ENCODE data around the gene ZBED6. TPM values are rescaled to one million over a fixed set of nuclear protein-coding genes. Genes with fewer than 3 reads are reported as not detected.
"Not testable (repeated sequence)": the region's sequence is repeated elsewhere in the genome, so short reads cannot be mapped to it uniquely, and the experiment has no call there.

ZBED6 gene, protein sequence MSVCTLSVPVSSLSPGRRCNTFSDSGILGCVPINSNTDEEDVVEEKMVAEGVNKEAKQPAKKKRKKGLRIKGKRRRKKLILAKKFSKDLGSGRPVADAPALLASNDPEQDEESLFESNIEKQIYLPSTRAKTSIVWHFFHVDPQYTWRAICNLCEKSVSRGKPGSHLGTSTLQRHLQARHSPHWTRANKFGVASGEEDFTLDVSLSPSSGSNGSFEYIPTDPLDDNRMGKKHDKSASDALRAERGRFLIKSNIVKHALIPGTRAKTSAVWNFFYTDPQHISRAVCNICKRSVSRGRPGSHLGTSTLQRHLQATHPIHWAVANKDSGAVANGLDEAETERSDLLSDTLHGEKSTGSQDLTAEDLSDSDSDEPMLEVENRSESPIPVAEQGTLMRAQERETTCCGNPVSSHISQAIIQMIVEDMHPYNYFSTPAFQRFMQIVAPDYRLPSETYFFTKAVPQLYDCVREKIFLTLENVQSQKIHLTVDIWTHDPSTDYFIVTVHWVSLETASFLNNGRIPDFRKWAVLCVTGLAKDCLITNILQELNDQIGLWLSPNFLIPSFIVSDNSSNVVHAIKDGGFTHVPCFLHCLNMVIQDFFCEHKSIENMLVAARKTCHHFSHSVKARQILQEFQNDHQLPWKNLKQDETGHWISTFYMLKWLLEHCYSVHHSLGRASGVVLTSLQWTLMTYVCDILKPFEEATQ (N-terminal part only)
- 34.3 TPM for total RNA-seq

DNA sequence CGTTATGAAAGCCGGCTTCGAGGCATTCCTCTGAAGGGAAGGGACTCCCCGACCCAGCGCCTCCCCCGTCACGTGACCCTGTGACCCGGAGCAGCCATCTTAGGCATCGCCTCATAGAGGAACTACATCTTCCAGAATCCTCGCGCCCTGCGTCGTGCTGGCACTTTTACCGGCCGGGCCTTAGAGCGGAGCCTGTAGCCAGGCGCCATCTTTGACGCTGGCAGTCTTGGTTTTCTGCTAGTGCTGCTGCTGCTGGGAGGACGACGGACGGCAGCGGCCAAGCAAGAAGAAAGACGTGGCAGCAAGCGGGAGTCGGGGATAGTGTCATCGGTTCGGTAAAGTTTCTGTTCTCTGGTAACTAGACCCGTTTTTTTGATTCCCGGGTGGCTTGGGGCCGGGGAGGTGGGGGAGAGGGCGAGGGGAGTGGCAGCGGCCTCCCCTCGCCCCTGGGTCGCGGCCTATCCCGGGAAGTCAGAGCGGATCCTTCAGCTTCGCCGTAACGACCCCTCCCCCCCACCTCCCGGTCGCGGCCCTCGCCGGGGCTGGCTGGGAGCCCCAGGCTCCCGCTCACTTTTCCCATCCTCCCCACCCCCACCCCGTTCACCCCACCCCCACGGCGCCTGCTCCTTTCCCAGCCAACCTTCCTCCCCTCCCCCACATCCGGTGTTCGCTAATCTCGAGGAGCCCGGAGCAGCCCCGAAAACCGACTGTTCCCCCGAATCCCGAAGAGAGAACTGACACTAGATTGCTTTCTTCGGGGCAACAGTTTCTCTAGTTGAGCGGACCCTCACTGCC is at the start of gene ZBED6, which contains the start of gene ZC3H11A:
TSS of gene ZBED6 (plus strand) at position 183 of the 795 bp plus-strand sequence. CDS start 1,900 bp downstream, outside the sequence.
TSS of gene ZC3H11A (plus strand) at position 183 of the 795 bp plus-strand sequence. CDS start 21,448 bp downstream, outside the sequence.
- peak; percentile 99 for DNase-seq (ENCODE audit: low spot score)

DNA sequence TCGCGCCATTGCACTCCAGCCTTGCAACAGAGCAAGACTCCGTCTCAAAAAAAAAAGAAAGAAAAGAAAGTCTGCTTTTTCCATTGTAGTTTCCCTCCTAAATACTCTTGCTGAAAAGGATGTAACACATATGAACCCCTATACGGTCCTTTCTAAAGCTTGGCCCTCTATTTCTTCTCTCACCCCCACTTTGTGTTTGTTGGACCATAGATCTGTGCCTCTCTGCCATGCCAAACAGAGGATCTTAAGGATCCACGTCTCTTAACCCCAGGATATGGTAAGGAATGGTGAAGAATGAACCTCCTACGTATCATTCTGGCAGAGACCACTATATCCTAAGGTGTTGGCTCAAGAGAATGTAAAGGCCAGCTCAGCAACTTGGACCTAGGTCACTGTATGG is 49.1 kb upstream of the ZBED6 start:
- DNase-seq (ENCODE audit: low spot score) = no peak

DNA sequence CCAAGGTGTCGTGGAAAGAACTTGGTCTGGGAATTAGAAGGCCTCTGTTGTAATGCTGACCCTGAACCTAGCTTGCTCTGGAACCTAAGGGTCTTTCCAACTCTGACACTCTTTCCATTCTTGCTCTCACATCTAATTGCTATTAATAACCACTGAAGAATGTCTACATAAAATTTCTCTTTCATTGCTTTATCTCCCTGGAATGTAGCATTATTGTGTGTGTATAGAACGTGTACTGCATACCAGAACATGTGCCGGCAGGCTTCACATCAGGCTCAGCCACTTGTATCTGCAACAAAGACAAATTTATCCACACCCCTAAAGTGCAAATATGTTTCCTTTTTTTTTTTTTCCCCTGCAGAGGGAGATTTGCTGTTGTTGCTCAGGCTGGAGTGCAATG is 44.4 kb upstream of the ZBED6 start:
- DNase-seq (ENCODE audit: low spot score) = no peak

DNA sequence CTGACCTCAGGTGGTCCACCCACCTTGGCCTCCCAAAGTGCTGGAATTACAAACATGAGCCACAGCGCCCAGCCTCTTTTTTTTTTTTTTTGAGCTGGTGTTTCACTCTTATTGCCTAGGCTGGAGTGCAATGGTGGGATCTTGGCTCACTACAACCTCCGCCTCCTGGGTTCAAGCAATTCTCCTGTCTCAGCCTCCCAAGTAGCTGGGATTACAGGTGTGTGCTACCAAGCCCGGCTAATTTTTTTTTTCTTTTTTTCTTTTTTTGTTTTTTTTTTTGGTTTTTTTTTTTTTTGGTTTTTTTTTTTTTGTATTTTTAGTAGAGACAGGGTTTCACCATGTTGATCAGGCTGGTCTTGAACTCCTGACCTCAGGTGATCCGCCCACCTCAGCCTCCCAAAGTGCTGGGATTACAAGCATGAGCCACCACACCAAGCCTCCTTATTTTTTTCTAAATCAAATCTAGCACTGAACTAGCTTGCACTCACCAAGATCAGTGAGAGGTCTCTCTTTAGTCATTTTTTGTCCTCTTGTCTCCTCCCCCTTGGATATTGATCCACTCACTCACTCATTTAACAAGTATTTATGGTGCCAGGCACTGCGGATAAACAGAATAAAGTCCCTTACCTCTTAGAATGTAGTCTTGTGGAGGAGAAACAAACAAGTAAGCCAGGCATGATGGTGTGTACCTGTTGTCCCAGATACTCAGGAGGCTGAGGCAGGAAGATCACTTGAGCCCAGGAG is 43.6 kb upstream of the ZBED6 start:
- DNase-seq (ENCODE audit: low spot score) = not testable (repeated sequence)

DNA sequence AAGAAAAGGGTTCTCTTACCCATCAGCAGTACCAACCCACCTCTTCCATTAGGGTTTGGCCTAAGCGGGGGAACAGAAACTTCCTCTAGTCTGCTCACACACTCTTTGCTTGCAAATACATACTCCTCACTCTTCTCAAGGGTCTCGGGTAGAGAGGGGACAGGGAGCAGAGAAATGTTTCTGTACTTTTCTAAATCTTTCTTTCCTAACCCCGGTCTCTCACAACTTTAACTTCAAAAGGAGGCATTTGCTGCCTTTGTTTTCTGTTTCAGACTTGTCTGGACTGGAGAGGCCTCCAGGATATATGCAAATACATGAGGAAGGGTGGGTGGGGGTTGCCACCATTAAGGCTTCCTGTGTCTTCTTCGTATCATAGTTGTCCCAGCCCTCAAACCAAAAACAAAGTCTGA is 41.0 kb upstream of the ZBED6 start:
- DNase-seq (ENCODE audit: low spot score) = no peak

DNA sequence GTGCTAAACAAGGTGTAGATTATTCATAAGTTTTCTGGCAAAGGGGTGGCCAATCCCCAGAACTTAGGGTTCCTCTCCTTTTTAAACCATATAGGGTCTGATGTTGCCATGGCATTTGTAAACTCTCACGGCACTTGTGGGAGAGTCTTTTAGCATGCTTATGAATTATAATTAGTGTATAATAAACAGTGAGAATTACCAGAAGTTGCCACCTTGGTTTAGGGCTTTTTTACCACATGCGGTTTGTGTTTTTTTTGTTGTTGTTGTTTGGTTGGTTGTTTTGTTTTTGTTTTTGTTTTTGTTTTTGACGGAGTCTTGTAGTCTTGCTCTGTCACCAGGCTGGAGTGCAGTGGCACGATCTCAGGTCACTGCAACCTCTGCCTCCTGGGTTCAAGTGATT is 39.4 kb upstream of the ZBED6 start:
- no peak for DNase-seq (ENCODE audit: low spot score)

DNA sequence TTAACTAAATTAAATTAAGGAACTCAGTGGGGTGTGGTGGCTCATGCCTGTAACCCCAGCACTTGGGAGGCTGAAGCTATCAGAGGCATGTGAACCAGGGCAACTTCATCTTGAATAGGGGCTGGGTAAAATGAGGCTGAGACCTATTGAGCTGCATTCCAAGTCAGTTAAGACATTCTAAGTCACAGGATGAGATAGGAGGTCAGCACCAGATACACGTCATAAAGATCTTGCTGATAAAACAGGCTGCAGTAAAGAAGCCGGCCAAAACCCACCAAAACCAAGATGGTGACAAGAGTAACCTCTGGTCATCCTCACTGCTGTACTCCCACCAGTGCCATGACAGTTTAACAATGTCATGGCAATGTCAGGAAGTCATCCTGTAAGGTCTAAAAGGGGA is 36.7 kb upstream of the ZBED6 start:
- not testable (repeated sequence) for DNase-seq (ENCODE audit: low spot score)

DNA sequence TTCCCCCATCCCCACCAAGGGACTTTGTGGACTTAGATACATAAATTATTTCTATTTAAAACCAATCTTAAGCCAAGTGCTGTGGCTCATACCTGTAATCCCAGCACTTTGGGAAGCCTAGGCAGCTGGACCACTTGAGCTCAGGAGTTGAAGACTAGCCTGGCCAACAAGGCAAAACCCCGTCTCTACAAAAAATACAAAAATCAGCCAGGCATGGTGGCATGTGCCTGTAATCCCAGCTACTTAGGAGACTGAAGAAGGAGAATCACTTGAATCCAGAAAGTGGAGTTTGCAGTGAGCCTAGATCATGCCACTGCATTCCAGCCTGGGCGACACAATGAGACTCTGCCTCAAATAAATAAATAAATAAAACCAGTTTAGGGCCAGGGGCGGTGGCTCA is 34.9 kb upstream of the ZBED6 start:
- no peak for DNase-seq (ENCODE audit: low spot score)

DNA sequence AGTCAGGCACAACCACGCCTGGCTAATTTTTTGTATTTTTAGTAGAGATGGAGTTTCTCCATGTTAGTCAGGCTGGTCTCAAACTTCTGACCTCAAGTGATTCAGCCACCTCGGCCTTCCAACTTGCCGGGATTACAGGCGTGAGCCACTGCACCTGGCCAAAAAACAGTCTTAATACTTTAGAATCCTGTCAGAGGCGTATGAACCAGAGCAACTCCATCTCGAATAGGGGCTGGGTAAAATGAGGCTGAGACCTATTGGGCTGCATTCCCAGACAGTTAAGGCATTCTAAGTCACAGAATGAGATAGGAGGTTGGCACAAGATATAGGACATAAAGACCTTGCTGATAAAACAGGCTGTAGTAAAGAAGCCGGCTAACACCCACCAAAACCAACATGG is 33.5 kb upstream of the ZBED6 start:
- DNase-seq (ENCODE audit: low spot score) = not testable (repeated sequence)

DNA sequence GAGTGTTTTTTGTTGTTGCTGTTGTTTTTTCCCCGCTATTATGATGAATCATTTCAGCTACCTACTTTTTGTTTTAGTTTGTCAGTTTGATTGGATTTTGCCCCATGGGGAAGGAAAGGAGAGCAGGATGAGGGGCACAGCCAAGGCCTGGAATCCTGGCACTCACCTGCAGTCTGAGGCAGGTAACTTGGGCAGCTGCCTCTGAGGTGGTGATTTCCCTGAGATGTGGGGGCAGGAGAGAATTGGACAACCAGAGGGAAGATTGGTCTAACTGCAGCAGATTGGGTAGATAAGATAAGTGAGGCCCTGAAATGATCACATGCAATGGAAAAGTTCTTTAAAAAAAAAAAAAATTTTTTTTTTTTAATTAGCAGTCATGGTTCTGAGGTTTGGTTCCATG is 31.9 kb upstream of the ZBED6 start:
- DNase-seq (ENCODE audit: low spot score) = no peak

DNA sequence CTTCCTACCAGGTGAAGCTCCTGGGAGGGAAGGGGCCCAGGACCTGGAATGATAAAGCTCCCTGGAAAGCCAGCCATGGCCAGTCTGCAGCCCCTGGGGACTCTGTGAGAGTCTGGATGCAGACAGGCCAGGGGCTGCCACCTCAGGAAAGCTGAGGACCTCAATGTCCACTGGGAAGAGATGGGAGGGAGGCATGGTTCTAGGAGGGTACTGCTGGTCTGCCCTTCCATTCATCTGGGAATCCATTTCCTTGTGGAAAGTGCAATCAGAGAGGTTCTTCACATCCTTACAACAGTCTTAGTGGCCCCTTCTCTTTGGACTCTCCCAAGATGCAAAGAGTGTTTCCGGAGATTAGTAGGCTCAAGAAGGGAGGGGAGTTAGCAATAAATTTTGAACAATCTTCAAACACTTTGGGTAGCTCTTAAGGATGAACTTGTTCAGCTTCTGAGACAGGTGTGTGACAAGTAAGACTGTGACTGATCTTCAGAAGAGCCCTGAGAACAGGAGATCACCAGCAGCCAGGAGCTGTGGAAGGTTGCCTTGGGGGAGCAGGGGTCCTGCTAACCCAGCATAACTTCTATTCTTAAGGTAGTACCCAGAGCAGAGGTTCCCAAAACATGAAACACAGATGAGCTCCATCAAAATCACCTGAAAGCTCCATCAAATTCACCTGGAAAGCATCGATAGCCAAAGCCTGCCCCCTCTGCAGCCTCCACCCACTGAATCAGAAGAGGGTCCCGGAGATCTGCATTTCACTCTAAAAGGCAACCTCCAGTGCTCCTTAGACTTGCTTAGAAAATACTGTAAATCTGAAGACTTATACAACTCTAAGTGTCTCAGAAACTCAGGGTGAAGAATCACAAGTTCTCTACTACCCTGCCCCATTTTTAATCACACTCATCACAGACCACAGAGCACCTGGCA is 31.1 kb upstream of the ZBED6 start:
- no peak for DNase-seq (ENCODE audit: low spot score)

DNA sequence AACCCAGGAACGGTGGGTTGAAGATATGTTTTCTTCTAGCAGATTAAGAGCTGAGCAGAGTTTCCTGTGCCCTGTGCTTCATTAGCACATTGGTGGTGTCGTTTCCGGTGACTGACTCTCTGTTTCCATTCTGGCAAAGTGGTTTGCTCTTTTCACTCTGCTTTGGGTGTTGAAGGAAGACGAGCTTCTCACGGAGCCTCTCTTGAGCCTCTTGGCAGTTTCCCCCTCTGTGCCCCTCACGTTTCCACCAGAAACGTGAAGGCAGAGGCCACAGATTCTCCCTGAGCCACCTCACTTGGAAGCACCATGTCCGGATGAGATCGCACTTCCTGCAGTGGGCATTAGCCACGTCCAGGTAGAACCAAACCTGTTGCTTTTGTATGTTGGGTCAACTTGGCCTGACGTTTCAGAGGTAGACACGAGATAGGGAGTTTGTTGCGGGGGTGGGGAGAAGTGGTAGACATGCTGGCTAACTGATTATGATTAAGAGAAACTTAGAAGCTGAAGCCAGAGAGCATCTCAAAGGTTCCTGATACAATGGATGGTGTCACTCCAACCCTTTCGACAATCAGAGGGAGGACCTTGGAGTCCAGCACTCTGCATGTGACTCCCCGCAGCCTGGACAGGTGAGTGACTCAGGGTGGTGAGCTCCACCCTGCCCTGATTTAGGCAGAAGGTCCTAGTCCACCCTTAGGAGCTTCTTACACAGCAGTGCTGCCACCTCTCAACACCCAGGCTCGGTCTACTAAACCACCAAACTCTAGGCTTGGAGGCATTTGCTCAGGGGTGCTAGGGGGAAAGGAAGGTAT is 30.2 kb upstream of the ZBED6 start, which contains the start of gene LAX1:
TSS of gene LAX1 (plus strand) at position 155 of the 809 bp plus-strand sequence. CDS start at position 538, 383 bp downstream.
- no peak for DNase-seq (ENCODE audit: low spot score)

DNA sequence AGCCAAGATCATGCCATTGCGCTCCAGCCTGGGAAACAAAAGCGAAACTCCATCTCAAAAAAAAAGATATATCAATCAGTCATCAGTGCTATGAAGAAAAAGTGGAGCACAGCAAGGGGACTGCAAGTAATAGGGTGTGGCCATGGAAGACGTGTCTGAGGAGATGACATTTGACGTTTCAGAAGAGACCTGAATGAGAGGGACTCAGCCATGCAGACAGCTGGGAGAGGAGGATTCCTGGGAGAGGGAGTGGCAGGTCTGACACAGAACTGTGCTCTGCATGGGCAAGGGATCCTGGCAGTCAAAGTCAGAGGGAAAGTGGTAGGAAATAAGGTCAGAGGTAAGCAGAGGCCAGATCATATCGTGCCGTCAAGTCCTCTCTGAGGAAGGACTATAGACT is 27.2 kb upstream of the ZBED6 start:
- DNase-seq (ENCODE audit: low spot score) = no peak

DNA sequence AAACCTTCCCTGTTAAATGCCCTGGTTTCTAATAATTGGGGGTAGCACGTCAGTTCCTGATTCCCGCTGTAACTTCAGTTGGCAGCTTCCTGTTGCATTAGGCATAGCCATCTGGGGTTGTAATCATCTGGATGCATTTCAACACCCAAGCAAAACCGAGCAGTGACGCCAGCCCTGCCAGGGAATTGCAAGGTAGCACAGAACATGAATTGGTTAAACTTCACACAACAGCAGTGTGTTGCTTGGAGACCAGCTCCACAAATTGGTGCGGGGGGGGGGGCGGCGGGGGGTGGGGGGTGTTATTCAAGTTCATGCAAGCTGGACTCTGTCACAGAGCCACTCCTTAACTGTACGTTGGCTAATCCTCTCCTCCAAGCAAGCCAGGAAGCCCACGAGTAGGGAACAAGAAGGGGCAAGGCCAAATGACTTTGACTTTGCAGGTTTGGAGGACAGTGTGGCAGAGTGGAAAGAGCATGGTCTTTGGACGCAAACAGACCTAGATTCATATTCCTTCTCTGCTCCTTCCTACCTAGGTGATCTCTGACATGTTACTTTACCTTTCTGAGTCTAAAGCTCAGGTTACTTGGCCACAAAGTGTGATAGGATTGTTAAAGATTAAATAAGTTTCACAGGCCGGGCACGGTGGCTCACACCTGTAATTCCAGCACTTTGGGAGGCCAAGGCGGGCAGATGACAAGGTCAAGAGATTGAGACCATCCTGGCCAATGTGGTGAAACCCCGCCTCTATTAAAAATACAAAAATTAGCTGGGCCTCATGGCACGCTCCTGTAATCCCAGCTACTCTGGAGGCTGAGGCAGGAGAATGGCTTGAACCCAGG is 25.7 kb upstream of the ZBED6 start:
- peak; percentile 84 for DNase-seq (ENCODE audit: low spot score)

DNA sequence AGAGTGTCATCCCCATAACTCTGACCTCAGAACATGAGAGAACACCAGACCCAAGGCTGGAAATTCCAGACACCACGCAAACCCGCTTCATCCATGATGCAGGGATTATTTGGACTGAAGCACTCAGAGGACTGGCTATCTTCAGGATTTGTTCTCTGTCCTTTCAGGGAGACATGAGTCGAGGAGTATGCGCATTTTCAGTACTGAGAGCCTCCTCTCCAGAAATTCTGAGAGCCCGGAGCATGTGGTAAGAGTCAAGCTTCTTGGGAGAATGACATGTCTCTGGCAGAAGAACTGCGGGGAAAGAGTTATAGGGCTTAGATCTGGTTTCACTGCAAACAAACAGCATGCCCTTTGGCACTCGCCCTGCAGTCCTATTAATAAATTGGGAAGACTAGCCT is 23.5 kb upstream of the ZBED6 start:
- DNase-seq (ENCODE audit: low spot score) = no peak

DNA sequence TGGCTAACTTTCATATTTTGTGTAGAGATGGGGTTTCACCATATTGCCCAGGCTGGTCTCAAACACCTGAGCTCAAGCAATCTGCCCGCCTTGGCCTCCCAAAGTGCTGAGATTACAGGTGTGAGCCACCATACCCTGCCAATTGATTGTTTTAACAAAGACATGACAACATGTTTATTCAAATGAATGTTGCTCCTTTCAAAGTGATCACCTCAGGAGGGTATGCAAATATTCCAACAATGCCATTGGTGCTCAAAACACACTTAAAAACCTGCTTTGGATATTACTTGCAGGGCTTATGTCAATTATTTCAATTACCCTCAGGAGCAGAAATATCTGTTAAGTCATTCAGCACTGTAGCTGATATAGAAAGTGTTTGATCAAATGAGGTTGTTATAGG is 22.6 kb upstream of the ZBED6 start:
- no peak for DNase-seq (ENCODE audit: low spot score)

DNA sequence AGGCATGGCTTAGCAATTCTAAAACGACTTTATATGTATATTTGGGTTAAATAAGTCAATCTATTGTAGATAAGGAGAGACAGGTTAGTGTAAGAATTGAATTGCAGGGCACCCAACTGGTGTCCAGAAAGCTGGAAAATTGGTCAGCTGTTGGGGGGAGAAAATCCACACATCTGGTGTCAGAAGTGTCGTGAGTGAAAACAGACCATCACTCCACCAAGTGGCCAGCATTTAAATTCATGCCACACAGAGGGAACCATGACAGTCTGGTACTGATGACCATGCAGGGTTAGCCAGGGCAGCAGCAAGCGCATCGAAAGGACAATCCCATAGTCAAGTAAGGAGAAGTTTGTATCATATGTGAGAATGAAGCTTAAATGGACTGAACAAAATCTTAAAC is 18.8 kb upstream of the ZBED6 start:
- DNase-seq (ENCODE audit: low spot score) = no peak

DNA sequence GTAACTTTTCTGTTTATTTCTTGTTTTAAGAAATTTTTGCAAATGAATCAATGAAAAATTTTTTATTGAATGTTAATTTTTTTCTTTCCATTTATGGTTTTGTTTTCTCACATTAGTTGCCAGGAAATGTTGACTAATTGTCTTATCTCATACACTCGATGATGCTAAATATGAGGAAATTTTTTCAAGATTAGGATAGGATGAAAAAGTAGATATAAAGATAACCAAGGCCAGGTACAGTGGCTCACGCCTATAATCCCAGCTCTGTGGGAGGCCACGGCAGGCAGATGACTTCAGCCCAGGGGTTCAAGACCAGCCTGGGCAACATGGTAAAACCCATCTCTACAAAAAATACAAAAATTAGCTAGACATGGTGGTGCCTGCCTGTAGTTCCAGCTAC is 17.8 kb upstream of the ZBED6 start:
- DNase-seq (ENCODE audit: low spot score) = no peak

Data from ureter (tissue), 1 donor.